HepG2 (cell line): ENCODE results near the gene CAST. TPM values are rescaled to one million over a fixed set of nuclear protein-coding genes. Genes with fewer than 3 reads are reported as not detected.

ENCODE experiments used
- AFF4 ChIP-seq: sonication (generic); formaldehyde crosslinking; IDR thresholded peaks from 2 replicates; pipeline ENCODE4 v1.4.0; 2020; ENCODE audit warnings: missing genetic modification reagents
- ARID3A ChIP-seq: IDR thresholded peaks from 2 replicates; pipeline ENCODE4 v1.6.1; 2012; ENCODE audit warnings: low read depth, low read length, improper control_type of control experiment
- BHLHE40 ChIP-seq: IDR thresholded peaks from 2 replicates; pipeline ENCODE4 v1.6.1; 2011; ENCODE audit warnings: low read length, improper control_type of control experiment
- HINFP ChIP-seq: sonication (generic); formaldehyde crosslinking; IDR thresholded peaks from 2 replicates; pipeline ENCODE4 v1.4.0; 2020; ENCODE audit warnings: low read depth, mild to moderate bottlenecking, missing genetic modification reagents
- IRF2 ChIP-seq: IDR thresholded peaks from 2 replicates; pipeline ENCODE4 v1.6.1; 2018; ENCODE audit warnings: missing genetic modification reagents, missing compliant biosample characterization
- NR2F6 ChIP-seq, 2 experiments: IDR thresholded peaks; 2 replicates each; pipeline ENCODE4 v1.6.1; 2016; ENCODE audit warnings: antibody characterized with exemption in 1 of 2, mild to moderate bottlenecking in 1 of 2
- NR3C1 ChIP-seq: sonication (generic); formaldehyde crosslinking; IDR thresholded peaks from 2 replicates; pipeline ENCODE4 v1.4.0; 2020; ENCODE audit warnings: missing genetic modification reagents
- PAXIP1 ChIP-seq: sonication (generic); formaldehyde crosslinking; conservative IDR thresholded peaks from 2 replicates; pipeline ENCODE4 v1.4.0; 2020; ENCODE audit warnings: mild to moderate bottlenecking, missing genetic modification reagents, moderate library complexity
- STAG1 ChIP-seq: sonication (generic); formaldehyde crosslinking; IDR thresholded peaks from 2 replicates; pipeline ENCODE4 v1.4.0; 2020; ENCODE audit warnings: missing genetic modification reagents
- WIZ ChIP-seq: sonication (generic); formaldehyde crosslinking; IDR thresholded peaks from 2 replicates; pipeline ENCODE4 v1.5.1; 2020; ENCODE audit warnings: mild to moderate bottlenecking, missing genetic modification reagents
- ZNF121 ChIP-seq: sonication (generic); formaldehyde crosslinking; IDR thresholded peaks from 2 replicates; pipeline ENCODE4 v1.5.0; 2020; ENCODE audit warnings: mild to moderate bottlenecking, missing genetic modification reagents
- ZNF337 ChIP-seq: sonication (generic); formaldehyde crosslinking; IDR thresholded peaks from 2 replicates; pipeline ENCODE4 v1.5.1; 2020; ENCODE audit warnings: missing genetic modification reagents, low read depth, mild to moderate bottlenecking, borderline replicate concordance
- ZNF619 ChIP-seq: sonication (generic); formaldehyde crosslinking; IDR thresholded peaks from 2 replicates; pipeline ENCODE4 v1.4.0; 2020; ENCODE audit warnings: mild to moderate bottlenecking, missing genetic modification reagents
- ZNF703 ChIP-seq: sonication (generic); formaldehyde crosslinking; IDR thresholded peaks from 2 replicates; pipeline ENCODE4 v1.5.1; 2020; ENCODE audit warnings: missing genetic modification reagents, mild to moderate bottlenecking, moderate library complexity, borderline replicate concordance
- polyA plus RNA-seq, 8 experiments: library from polyadenylated mRNA; depleted of rRNA in 3 of 8; stranded (reverse) in 7 of 8; unstranded in 1 of 8; fragments of >200 nt; fragmentation: Illumina TruSeq in 4 of 8; extraction: Trizol in 4 of 8; gene quantifications; 2 replicates each; pipeline versions ENCODE4 v1.2.1 to v1.2.3, GENCODE V29; 2011 to 2016; ENCODE audit warnings: low read depth in 4 of 8, missing spikeins in 1 of 8, mixed read lengths in 1 of 8; ENCODE audit not compliant: insufficient read depth in 1 of 8
- total RNA-seq, 5 experiments: library from RNA; depleted of rRNA; stranded (reverse); fragments of >200 nt; fragmentation: Illumina TruSeq; extraction: Trizol; gene quantifications; 2 replicates each; pipeline ENCODE4 v1.2.3, GENCODE V29; 2016; ENCODE audit warnings: low read depth in 1 of 5

Gene CAST
- total and polyA plus RNA-seq, 2 of the 13 experiments (the other 11 are each of a cell fraction or from before 2014, with no cell fraction given): 42.1 to 67.6 TPM

- TF ChIP-seq PAXIP1 (CRISPR knock-in tag): 0 out of 2 replicates have a peak, but pooled peaks have one; percentile 33
- TF ChIP-seq WIZ: 0 out of 2 replicates have a peak, but pooled peaks have one; percentile 21
- TF ChIP-seq ZNF337: no peak; the same call in 1 of the 2 replicates
- TF ChIP-seq HINFP: no peak
- no peak for TF ChIP-seq NR3C1
- no peak; the same call in 1 of the 2 replicates for TF ChIP-seq ZNF703 (CRISPR knock-in tag)
- no peak for TF ChIP-seq ARID3A
- peak; percentile 62 for TF ChIP-seq BHLHE40
- TF ChIP-seq STAG1 (CRISPR knock-in tag): no peak
- TF ChIP-seq ZNF121: no peak
- no peak for TF ChIP-seq AFF4 (CRISPR knock-in tag)
- no peak; the same call in 1 of the 2 replicates for TF ChIP-seq IRF2 (CRISPR knock-in tag)
- TF ChIP-seq ZNF619 (CRISPR knock-in tag): no peak
- TF ChIP-seq NR2F6 (IDR thresholded peaks at IDR 0.05): peak; percentile 54; the same call in 1 of the 2 replicates
- TF ChIP-seq NR2F6 (CRISPR knock-in tag; IDR thresholded peaks at IDR 0.05): peak; percentile 35; the same call in 1 of the 2 replicates
Observed at GRCh38 chr5:96702503-96703383, 40.6 kb downstream of the CAST start (continued).
